GM18870 (cell line): ENCODE data around the gene DNAJB2.
"Not testable (repeated sequence)": the region's sequence is repeated elsewhere in the genome, so short reads cannot be mapped to it uniquely, and the experiment has no call there.

Experiments used
- ATAC-seq: cut with Tn5 transposase; IDR thresholded peaks from one replicate; pipeline ENCODE4 v1.9.1; 2021; ENCODE audit warnings: moderate library complexity; ENCODE audit not compliant: unreplicated experiment

Gene DNAJB2

DNA sequence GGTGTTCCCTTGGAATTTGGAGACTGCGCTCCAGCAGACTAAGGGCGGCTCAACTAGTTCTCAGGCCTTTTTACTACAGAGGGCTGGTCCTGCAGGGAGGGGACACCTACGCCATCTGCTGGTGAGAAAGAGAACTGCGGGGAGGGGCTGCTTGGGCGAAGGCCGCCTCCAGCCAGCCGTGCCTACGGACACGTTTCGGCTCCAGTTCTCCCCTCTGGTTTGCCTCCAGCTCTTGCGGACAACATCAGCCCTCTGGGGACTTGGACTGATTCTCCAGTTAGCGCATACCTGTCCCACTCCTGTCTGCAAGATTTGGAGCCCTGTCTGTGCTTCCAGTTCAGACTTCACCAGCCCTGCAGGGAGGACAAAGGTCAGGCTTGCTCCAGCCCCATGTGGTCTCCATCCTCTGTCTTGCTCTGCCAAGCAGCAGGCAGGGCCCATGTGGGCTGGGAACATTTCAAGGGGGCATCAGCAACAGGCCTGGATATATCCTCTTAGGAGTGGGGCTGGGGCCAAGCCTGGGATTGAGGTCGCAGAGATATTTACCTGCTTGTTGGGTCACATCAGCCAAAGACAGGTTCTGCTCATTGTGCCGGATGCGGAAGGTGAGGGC, 19.7 kb downstream of the DNAJB2 start:
- ATAC-seq, result peak; percentile 54

DNA sequence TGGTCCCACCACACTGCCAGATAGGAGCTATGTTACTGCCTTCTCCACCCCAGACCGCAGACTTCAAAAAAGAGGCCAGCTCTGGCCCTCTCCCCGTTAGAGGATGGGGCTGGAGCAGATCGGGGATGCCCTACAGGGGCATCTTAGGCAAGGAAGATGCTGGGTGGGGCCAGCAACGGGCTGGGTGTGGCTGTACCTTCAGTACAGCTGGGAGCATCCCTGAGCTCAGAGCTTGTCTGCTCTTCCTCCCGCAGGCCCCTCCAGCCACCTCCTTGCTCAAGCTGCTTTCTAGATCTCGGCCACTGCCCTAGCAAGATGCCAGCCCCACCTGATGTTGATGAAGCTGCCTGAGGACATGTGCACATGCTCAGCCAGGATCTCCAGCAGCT, 20.2 kb downstream of the DNAJB2 start:
- ATAC-seq, result no peak

DNA sequence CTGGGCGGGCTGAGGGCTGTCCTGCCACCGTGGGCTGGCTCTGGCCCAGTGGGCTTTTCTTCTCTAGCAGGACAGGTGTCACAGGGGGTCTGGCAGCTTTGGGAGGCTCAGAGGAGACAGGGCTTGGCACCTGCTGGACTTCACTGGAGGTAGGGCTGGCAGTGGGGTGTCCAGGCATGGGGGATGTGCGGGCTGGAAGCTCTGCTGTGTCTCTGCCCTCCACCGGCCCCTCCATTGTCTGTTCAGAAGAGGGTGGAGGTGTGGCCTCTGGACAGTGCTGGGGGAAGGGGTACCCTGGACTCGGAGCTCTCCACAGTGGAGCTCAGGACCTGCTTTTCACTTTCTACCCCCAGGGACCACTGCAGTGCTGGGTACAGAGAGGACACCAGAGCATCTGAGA, 20.9 kb downstream of the DNAJB2 start:
- no peak for ATAC-seq

DNA sequence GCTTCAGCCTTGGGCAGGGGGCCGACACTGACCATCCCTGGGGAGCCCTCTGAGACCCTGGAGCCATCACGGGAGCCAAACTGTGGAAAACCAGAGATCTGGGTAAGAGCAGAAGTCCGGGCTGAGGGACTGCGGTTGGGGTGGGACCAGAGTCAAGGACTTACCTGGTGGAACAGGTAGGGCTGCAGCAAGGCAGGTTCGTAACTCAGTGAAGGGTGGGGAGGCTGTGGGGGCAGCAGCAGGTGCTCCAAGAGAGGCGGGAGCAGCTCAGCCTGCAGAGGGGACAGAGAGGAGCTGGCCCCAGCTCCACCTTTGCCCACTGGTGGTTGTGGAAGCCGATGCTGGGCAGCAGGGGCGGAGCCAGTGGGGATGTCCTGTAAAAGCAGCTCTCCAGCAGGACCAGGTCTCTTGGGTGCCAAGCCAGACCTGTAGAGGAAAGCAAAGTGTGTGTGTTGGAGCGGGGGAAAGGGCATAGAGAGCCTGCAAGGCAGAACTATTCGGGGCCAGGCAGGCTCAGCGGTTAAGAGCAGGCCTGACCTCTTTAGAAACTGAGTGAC, 23.3 kb downstream of the DNAJB2 start:
- ATAC-seq, result no peak

DNA sequence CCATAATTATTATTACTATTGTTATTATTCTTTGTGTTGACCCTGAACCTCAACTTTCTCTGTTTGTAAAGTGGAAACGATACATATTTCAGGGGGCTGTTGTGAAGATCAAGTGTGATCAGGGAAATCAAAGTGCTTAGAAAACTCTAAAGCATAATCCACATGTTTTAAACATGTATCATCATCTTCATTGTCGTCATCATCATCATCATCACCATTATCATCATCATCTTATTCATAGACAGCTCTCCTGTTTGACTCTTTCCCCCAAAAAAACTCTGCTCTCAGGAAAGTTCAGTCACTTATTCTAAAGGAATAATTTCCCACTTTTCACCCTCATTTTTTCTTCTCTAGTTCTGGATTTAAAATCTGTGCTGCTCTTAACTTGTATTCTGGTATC, 25.1 kb downstream of the DNAJB2 start:
- ATAC-seq, result no peak

DNA sequence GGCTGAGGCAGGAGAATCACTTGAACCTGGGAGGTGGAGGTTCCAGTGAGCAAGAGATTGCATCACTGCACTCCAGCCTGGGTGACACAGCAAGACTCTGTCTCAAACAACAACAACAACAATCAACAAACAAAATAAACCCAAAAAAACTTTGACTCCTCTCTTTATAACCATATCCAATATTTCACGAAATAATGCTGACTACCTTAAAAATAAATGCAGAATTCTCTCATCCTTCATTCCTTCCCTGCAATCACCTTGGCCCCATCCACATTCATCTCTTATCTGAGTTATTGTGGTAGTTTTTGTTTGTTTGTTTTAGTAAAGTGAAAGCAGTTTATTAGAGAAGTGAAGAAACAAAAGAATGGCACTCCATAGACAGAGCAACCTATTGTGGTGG, 26.9 kb downstream of the DNAJB2 start:
- ATAC-seq, result no peak

DNA sequence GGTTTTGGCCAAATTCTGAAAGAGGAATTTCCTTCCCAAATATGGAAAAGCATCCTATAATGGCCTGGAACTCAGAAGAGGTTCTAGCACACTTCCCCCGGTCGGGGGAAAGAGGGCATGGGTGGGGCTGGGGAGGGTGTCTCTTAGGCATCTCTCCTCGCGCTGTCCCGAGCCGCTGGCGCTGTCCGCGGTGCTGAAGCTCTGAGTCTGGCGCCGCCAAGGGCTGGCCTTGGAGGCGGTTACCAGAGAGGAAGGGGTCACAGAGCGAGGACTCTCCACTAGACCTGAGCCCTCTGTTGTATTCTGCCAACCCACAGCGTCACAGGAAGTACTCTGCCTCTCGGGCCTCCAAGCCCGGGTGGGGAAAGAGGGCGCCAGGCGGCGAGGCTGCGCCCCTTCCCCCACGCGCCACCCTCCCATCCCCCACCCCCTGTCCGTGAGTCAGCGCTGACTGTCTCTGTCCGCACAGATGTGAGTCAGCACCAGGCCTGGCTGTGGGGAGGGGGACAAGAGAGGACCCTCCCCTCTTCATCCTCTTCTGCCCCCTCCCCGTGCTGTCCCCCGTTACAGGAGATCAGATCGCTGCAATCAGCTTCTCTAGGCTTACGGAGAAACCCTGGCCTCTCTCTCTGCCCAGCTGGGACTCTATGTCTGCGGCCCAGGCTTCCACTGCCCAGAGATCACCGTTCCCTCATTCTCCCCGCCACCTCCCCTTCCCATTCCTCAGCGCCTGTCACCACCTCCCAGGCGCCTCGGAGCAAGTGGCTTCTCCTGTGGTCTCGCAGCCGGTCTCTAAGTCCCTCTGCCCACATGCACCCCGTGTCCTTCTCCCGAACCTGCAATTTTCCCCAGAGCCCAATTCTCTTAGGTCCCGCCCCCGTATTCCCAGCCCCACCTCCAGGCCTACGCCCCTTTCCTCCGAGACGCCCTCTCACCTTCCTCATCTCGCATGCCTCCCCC, 29.3 kb downstream of the DNAJB2 start:
- ATAC-seq, result no peak

DNA sequence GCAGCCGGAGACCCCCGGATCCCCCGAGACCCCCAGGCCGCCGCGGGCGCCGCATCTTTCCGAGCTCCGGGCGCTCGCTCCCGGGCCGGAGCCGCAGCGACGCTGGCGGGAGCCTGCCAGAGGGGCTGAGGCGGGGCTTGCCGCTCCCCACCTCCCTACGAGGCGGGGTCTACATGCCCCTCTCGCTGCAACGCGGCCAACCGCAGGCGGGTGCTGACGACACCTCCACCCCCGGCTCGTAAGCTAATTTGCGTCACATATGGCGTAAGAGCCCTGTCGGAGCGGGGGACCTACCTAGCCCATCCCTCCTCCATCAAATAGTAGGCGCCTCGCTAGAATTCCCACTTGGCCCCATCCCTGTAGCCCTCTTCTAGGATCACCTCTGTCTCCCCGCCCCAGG, 30.1 kb downstream of the DNAJB2 start, which contains the start of gene PTPRN:
TSS of gene PTPRN (minus strand) at position 124 of the 400 bp plus-strand sequence. CDS start at position 55, 69 bp downstream.
- no peak for ATAC-seq

DNA sequence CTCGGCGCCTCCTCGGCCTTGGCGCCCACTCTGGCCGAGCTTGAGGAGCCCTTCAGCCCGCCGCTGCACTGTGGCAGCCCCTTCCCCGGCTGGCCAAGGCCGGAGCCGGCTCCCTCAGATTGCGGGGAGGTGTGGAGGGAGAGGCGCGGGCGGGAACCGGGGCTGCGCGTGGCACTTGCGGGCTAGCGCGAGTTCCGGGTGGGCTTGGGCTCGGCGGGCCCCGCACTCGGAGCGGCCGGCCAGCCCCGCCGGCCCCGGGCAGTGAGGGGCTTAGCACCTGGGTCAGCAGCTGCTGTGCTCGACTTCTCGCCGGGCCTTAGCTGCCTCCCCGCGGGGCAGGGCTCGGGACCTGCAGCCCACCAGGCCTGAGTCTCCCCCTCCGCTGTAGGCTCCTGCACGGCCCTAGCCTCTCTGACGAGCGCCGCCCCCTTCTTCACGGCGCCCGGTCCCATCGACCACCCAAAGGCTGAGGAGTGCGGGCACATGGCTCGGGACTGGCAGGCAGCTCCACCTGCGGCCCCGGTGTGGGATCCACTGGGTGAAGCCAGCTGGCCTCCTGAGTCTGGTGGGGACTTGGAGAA, 33.6 kb downstream of the DNAJB2 start:
- ATAC-seq, result not testable (repeated sequence)

DNA sequence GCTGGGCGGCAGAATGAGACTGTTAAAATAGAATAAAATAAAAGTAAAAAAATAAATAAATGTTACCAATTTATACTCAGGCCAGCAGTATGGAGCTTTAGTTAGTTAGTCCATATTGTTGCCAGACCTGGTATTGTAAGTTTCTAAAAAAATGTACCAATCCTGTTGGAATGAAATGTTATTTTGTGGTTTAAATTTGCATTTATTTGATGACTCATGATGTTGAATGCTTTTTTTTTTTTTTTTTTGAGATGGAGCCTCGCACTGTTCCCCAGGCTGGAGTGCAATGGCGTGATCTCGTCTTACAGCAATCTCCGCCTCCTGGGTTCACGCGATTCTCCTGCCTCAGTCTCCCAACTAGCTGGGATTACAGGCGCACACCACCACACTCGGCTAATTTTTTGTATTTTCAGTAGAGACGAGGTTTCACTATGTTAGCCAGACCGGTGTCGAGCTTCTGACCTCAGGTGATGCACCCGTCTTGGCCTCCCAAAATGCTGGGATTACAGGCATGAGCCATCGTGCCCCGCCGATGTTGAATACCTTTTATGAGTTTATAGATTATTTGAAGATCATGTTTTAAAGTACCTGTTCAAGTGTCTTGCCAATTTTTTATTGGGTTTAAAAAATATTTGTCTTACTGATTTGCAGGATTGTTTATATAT, 35.8 kb downstream of the DNAJB2 start:
- no peak for ATAC-seq

DNA sequence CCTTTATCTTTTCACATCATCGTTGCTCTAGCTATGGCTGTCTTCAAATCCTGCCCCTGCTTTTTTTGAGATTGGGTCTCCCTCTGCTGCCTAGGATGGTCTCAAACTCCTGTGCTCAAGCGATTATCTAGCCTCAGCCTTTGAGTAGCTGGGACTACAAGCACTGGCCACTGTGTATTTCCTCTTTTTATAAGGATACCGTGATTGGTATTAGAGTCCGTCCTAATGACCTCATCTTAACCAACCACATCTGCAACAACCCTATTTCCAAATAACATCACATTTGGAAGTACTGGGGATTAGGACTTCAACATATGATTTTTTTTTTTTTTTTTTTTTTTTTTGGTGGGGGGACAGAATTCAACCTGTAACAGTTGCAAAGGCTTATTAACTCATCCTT, 44.3 kb downstream of the DNAJB2 start:
- no peak for ATAC-seq

DNA sequence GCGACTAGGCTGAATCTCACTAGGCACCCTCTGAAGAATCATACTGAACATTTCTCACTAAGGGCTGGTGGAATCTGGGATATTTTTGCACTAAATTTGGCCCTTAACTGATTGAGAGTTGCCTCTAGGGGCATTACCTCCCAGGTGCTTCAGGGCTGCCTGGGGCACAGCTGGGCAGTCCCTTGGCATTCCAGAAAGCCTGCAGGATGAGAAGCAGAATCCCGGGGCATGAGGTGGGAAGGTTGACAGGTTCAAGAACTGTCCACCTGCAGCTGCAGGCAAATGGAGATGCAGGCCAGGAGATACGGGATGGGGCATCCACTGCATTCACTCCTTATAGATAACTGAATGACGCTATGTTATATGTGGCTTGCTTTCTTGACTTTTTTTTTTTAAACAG, 46.0 kb downstream of the DNAJB2 start:
- no peak for ATAC-seq

DNA sequence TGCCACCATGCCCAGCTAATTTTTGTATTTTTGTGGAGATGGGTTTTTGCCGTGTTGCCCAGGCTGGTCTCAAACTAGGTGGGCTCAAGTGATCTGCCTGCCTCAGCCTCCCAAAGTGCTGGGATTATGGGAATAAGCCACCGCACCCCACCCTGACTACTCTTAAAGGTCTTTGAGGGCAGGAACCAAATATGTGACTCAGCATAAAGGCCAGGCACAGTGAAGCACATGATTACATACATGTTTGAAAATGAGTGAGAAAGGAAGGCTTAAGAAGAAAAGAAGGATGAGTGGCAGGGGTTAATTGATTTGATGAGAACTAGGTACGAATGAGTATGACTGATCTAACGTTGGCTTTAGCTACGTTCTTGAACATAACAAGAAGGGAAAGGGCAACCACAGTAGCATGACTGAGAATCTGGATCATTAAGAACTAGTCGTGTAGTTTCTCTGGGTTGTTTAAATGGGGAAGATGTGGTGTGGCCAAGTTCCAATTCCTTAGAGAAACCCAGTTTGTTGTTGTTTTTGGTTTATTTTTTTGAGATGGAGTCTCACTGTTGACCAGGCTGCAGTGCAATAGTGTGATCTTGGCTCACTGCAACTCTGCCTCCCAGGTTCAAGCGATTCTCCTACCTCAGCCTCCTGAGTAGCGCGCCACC, 46.6 kb downstream of the DNAJB2 start:
- no peak for ATAC-seq

DNA sequence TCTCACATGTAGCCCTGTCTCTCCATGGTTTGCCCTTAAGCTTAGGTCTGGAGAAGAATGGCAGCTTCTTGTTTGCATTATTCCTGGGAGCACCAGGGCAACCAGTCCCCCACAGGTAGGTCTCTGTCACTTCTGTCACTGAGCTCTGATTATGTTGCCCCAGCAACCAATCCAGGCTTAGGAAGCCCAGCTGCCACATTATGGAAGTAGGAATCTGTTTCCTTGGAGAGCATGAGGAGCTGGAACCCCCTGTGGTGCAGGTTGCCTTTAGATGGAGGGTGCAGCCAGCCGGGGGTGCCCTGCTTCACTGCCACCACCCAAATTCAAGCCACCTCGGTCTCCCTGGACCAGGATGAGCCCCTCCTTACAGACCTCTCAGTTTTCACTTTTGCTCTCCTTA, 48.6 kb downstream of the DNAJB2 start:
- ATAC-seq, result no peak

DNA sequence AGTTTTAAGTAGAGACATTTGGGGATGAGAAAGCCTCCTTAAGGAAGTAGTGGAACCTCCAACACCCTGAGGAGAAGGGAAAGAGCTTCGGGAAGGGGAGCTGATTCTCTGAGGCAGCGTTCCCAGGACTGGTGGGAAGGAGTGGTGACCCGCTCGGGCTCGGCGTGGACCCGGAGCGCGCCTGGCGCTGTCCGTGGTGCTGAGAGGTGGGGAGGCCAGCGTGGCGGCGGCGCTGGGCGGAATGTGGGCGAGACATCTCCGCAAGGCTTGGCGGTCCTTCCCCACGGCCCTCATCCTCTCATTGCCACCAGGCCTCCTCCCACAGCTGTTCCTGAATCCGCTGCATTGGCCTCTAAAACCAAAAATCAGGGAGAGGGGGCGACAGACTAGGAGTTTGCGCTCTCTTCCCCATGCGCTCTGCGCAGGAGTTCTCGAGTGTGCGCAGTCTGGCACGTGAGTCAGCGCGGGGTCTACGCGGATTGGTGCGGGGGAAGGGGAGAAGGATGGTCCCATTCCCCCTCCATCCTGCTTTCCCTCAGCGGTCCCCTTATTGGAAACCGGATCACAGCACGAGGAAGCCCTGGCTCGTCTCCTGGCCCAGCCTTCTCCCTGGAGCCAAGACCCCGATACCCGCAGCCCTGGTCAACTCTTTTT, 52.5 kb downstream of the DNAJB2 start:
- ATAC-seq, result no peak

DNA sequence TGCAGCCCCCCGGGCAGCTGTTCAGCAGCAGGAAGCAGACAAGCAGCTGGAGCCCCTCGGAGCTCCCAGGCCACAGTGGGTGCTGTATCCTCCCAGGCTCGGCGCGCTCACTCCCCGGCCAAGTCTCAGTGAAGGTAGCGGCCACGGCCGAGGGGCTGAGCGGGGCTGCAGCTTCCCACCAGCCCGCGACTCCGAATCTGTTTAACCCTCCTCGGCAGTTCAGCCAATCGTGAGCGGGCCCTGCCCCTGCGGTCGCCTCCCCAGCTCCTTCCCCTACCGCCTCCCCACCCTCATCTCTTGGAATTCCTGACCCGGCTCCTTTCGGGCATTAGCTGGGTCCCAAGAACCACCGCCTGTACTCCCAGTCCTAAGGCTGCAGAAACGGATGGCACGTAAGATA, 53.4 kb downstream of the DNAJB2 start, which contains the start of gene RESP18:
TSS of gene RESP18 (minus strand) at position 203 of the 400 bp plus-strand sequence.
- no peak for ATAC-seq

DNA sequence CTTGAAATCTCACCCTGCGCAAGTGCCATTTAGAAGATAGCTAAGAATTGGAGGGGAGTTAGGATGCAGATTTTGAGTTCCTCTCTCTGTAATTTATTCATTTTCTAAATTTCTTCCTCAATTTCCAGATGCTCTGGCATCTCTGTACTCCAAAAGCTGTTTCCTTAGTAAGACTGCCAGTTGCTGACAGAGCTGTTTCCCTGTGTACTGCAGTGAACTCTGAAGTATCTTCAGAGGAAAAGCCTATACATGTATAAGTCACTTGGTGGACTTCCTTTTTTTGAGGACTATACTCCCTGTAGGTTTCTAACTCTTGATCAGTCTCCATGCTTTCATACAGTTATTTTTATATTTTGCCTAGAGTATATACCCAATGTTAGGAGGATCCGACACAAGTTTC, 54.9 kb downstream of the DNAJB2 start:
- no peak for ATAC-seq

DNA sequence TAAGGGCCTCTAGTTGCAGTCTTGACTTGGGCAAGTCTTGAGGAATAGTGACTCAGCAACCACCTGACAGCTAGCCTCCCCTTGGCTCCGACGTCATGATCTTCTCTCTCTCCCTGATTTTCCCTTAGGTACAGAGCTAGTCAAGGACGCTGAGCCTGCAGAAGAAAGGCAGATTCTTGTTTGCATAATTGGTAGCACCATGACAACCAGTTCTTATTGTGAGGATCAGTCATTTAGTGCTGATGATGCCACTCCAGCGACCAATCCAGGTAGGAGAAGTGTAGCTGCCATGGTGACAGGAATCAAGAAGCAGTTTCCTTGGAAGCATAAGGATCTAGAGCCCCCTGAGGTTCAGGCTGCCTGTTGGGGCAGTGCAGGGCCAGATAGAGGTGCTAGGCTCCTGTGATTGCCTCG, 56.2 kb downstream of the DNAJB2 start:
- no peak for ATAC-seq
